Mucosa of descending colon (tissue), 3 donors: ENCODE measurements around the gene XDH. TPM values are rescaled to one million over a fixed set of nuclear protein-coding genes. Genes with fewer than 3 reads are reported as not detected.

Experiments used
- ATAC-seq: fragments of 200-7000 bp; cut with Tn5 transposase; one replicate; pipeline ENCODE4 v1.9.1; 2020; ENCODE audit warnings: mild to moderate bottlenecking, moderate library complexity
- DNase-seq, 3 donors: peaks; one replicate each; pipeline ENCODE4 v3.0.0-alpha.2; 2020
- H3K36me3 ChIP-seq: fragments of 200-600 bp; one replicate; pipeline ENCODE4 v1.8.0; 2021; ENCODE audit warnings: low read depth, mild to moderate bottlenecking
- H3K4me1 ChIP-seq: fragments of 200-600 bp; one replicate; pipeline ENCODE4 v1.8.0; 2021; ENCODE audit warnings: low read depth, mild to moderate bottlenecking
- H3K4me3 ChIP-seq: fragments of 200-600 bp; one replicate; pipeline ENCODE4 v1.8.0; 2021; ENCODE audit warnings: mild to moderate bottlenecking
- H3K9me3 ChIP-seq: fragments of 200-600 bp; one replicate; pipeline ENCODE4 v1.8.0; 2021; ENCODE audit warnings: mild to moderate bottlenecking
- intact Hi-C, 2 donors: fragments of 100-400 bp; cut with DNase I in 1 of 2; cut with micrococcal nuclease in 1 of 2; formaldehyde crosslinking; loops; one replicate each; pipeline versions ENCODE4 v1.11.0 to v1.11.1; 2022; cut with DNase I, micrococcal nuclease
- total RNA-seq, 3 donors: library from RNA; stranded (reverse); fragmentation: NEBNext Ultra II Directional in 2 of 3; extraction: Animal tissue kit (Norgen Biotek cat#: 25700) in 2 of 3; gene quantifications; one replicate each; pipeline versions ENCODE4 v1.2.1 to v1.2.4, GENCODE V29; 2021 to 2023
- TF ChIP-seq, protein P1 (sequence below): fragments of 200-600 bp; IDR thresholded peaks from one replicate; pipeline ENCODE4 v1.8.0; 2022; ENCODE audit warnings: antibody characterized with exemption, mild to moderate bottlenecking
- donor health status: DM: no; HTN: no; CAD: no; lungs with moderate emphysema.
- donor health status: DM: no; HTN: no; CAD: no.
- donor health status: DM: no; HTN: yes; CAD: no.

Gene XDH
- total RNA-seq, 3 donors from 2014 or later = 18.4 to 75.4 (median 40.7) TPM

DNA sequence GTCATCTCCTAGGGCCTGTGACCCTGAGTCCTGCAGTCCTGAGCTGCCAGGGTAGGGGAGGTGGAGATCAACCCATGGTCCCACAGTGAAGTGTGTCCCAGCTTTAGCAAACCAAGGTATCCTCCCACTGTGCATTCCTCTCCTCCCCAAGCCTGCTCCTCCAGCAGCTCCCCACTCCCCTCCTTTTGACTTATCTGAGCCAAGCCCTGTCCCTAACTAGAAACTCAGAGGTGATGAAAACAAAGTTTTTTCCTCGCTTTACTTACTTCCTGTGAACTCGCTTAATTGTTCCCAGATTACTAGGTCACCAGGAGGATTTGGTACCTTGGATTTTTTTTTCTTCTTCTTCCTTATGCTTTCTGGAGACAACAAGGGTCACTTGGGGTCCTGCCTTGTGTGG is 99.8 kb downstream of the XDH start:
- peaks cover 4% of the 10 kb centered on the region for H3K4me1 ChIP-seq
- no peaks in the 10 kb centered on the region for H3K36me3 ChIP-seq
- DNase-seq = no peak
- TF ChIP-seq, protein P1, sequence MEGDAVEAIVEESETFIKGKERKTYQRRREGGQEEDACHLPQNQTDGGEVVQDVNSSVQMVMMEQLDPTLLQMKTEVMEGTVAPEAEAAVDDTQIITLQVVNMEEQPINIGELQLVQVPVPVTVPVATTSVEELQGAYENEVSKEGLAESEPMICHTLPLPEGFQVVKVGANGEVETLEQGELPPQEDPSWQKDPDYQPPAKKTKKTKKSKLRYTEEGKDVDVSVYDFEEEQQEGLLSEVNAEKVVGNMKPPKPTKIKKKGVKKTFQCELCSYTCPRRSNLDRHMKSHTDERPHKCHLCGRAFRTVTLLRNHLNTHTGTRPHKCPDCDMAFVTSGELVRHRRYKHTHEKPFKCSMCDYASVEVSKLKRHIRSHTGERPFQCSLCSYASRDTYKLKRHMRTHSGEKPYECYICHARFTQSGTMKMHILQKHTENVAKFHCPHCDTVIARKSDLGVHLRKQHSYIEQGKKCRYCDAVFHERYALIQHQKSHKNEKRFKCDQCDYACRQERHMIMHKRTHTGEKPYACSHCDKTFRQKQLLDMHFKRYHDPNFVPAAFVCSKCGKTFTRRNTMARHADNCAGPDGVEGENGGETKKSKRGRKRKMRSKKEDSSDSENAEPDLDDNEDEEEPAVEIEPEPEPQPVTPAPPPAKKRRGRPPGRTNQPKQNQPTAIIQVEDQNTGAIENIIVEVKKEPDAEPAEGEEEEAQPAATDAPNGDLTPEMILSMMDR = no peak
- no peaks in the 10 kb centered on the region for H3K9me3 ChIP-seq
- ATAC-seq = no peak
- no peak overlapping the region for H3K4me3 ChIP-seq
- intact Hi-C loops = no loop called here

DNA sequence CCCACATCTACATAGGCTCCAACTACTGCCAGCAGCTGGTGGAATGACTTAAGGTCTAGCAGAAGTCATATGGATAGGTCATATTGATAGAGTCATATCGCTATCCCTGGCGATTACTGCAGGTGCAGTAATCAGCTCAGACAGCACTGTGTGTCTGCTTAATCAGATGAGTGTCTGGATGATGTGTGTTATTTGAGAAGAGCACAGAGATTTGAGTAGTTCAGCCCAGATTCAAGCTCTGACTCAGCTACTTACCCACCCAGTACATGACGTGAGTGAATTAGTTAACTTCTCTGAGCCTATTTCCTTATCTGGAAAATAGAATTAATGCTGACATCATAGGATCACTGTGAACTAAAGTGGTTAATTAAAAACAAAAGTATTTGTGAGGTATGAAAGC is 101.6 kb downstream of the XDH start:
- no peak overlapping the region for H3K4me3 ChIP-seq
- no peak for DNase-seq
- ATAC-seq = no peak
- no peaks in the 10 kb centered on the region for H3K9me3 ChIP-seq
- intact Hi-C loops = no loop called here
- H3K4me1 ChIP-seq = no peaks in the 10 kb centered on the region
- no peaks in the 10 kb centered on the region for H3K36me3 ChIP-seq
- TF ChIP-seq, protein P1 = no peak

DNA sequence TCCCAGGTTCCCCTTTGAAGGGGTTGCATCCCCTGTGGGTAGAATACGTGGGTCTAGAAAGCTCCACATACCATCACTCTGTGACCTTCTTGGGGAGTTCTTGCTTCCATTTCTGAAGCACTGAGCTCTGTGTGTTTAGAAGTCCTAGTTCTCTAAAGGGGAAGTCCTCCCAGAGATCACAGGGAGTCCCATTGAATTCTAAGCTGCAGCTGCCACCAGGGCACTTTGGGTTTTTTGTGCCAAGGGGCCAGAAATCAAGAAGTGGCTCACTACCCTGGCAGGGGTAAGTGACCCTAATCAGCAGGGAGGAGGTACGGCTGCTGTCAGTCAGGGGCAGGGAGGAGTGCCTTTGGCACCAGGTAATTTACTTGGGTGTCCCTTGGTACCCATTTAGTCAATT is 109.7 kb downstream of the XDH start:
- H3K36me3 ChIP-seq = no peaks in the 10 kb centered on the region
- ATAC-seq = no peak
- H3K4me3 ChIP-seq = no peak overlapping the region
- intact Hi-C loops = no loop called here
- H3K4me1 ChIP-seq = no peaks in the 10 kb centered on the region
- H3K9me3 ChIP-seq = no peaks in the 10 kb centered on the region
- no peak for DNase-seq
- TF ChIP-seq, protein P1 = no peak

DNA sequence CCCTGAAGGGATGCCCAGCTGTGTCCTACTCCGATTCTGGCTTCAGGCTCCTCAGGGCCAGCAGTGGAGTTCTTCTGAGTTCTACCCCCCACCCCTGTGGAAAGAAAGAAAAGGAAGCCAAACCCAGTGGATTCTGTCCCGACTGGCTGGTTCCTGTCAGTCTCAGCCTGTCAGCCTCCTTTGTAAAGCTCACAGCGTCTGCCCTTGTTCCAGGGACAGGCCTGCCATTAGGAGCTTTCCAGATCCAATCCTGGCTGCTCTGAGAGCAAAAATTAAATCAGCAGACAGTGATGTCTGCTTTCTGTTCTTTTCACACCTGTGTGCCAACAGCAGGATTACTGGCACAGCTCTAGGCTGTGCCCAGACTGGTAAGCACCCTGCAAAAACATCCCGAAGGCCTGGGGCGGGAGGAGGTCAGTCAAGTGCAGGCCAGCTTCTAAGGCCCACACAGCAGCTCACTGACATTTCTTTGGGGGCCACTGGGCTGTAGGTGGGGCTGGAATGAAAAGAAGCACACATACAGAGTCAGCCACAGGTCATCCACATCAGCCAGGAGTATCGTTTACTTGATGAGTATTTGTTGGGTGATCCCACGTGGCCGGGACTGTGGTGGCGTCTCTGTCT is 111.5 kb downstream of the XDH start:
- no peaks in the 10 kb centered on the region for H3K4me1 ChIP-seq
- TF ChIP-seq, protein P1 = no peak
- intact Hi-C loops = no loop called here
- DNase-seq (no peak), ATAC-seq (no peak)
- H3K9me3 ChIP-seq = no peaks in the 10 kb centered on the region
- H3K36me3 ChIP-seq = no peaks in the 10 kb centered on the region
- H3K4me3 ChIP-seq = no peak overlapping the region

DNA sequence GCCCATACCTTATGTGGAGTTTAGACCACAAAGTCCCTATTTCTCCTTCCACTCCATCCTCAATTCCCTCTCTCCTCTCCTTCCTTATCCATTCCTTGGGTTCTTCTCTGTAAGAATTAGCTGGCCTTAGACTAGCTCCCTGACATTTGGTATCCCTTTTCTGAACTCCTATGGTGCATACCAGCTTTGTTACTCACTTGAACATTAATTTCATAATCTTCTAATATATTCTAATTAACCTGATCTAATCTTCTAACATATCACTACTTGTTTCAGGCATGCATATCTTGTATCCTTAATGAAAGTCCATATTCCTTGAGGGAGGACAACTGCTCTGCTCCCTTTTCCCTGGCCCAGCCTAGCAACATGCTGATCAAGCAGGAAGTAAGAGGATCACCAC is 114.2 kb downstream of the XDH start:
- no peak for DNase-seq

More for the DNA sequence above, 114.2 kb downstream of the XDH start:
- Histone ChIP-seq H3K4me3 (no peak overlapping the region), H3K9me3 (no peaks in the 10 kb centered on the region), H3K4me1 (no peaks in the 10 kb centered on the region), H3K36me3 (no peaks in the 10 kb centered on the region)
- TF ChIP-seq, protein P1 = no peak
- no peak for ATAC-seq
- intact Hi-C loops = no loop called here
